NCI-H2081 (cell line): ENCODE results near the gene GDPD3.

Experiments used
- DNase-seq, 2 experiments: peaks; one replicate each; lab custom pipeline; 2025; lab: John Stamatoyannopoulos, UW

The GDPD3 gene

GRCh38 chr16:30054959-30055553 is 58.3 kb downstream of the GDPD3 start:
- DNase-seq = no peak
